Epidermal melanocyte (primary cell): ENCODE results near the gene SERPINA3.
"Not testable (repeated sequence)": the region's sequence is repeated elsewhere in the genome, so short reads cannot be mapped to it uniquely, and the experiment has no call there.

ENCODE experiments used
- DNase-seq: peaks from one replicate; pipeline ENCODE4 v3.0.0; 2011; ENCODE audit warnings: low spot score; ENCODE audit not compliant: insufficient read length

Gene SERPINA3

DNA sequence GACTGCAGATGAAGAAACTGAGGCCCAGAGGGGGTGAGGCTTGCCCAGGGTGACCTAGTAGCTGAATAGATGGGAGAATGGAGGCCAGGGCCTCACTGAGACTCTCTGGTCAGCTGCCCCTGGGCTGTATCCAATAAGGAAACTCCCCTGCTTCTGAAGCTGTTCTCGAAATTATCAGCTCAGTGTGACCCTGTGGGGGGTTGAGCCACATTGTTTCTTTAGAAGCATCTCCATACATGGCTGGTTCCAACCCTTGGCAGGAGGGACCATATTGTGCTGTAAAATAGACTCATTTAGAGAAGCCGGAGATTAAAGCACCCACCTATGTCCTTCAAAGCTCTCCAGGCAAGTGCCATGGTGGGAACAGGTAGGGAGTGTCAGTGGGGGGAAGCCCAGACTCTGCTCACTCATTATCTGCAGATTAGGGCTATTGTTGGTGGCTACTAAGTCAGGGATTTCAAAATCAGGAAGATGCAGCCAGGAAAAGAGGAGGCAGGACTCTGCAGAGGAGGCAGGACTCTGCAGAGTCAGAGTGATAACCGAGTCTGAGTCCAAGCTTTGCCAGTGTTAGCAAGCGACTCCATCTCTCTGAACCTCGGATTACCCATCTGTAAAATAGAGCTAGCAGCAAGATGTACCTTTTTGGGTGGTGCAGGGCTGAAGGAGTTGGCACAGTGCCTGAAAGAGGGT is 27.5 kb upstream of the SERPINA3 start:
- no peak for DNase-seq

DNA sequence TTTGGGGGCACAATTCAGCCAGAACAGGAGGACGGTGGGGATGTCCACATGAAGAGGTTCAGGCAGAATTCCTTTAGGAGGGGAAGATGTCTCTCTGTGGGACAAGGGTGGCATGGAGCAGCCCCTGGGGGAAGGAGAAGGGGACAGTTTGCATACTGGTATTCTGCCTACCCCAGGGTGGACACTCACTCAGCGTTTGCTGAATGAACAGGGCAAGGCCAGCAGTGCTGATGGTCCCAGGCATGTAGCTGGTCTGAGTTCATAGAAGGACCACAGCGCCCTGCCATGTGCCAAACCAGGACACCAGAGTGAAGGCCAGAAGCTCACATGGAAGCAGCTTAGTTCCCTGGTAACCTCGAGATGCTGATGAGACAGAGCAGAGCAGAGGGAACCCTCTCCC is 25.6 kb upstream of the SERPINA3 start:
- no peak for DNase-seq

DNA sequence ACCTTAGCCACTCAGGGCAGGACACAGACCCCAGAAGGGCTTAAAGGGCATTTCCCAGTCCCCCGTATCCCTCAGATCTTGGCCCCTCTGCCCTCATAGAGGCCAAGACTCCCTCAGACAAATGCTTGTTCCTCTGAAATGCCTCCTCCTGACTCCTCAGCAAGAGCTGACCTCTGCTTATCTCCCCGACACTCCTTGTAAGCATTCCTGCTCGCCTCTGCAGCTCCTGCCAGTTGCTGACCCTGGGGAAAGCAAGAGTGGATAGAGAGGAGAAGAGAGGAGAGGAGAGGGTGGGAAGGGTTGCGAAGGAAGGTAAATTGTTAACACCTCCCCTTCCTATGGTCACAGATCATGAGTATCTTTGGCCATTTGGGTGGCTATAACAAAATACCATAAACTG is 23.9 kb upstream of the SERPINA3 start:
- DNase-seq: no peak

GRCh38 chr14:94591073-94591472 is 21.1 kb upstream of the SERPINA3 start:
- no peak for DNase-seq

- no peak for DNase-seq
Observed at GRCh38 chr14:94591871-94592270, 20.3 kb upstream of the SERPINA3 start.

DNA sequence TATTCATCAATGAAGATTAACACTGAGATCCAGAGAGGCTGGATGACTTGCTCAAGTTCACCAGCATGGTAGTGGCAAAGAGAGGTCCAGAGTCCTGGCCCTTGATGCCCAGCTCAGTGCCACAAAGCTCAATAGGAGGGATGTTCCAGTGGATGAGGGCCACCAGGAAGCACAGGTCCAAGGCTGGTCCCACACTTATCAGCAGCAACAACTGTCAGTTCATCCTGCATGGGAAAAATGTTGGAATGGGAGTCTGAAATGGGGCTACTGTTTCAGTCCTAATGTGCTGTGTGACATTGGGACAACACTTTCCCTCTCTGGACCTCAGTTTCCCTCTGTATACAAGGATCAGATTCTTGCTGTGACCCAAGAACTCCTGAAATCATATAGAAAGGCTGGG is 19.7 kb upstream of the SERPINA3 start:
- DNase-seq: no peak

- DNase-seq: no peak
Observed at GRCh38 chr14:94593376-94593748, 18.8 kb upstream of the SERPINA3 start.

DNA sequence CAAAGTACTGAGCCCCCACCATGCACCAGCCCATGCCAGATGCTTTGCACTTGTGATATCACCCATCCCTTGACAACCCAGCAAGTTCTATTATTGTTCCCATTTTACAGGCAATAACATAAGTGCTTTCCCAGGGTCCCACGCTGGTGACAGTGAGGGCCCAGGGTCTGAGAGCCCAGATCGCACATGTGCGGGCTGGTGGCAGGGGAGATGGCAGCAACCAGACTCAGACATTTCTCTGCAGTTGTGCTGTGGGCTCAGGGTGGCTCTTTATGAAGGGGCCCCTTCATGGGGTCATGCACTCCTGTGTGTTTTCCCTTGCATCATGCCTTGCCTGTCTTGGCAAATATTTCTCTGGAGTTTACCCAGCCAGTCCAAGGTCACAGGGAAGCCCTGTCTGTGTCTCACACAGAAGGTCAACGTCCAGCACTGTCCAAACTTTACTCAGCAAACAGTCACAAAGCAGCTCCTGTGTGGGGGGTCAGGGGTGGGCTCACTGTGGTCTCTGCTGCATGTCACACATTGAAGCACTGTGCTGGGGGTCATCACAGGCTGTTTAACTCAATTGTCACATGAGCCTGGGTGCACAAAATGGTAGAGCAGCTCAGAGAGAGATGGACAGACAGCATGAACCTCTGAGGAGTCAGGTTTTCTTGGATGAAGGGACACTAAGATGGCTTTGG is 18.3 kb upstream of the SERPINA3 start:
- DNase-seq: no peak

GRCh38 chr14:94594441-94594840 is 17.8 kb upstream of the SERPINA3 start:
- DNase-seq: no peak

DNA sequence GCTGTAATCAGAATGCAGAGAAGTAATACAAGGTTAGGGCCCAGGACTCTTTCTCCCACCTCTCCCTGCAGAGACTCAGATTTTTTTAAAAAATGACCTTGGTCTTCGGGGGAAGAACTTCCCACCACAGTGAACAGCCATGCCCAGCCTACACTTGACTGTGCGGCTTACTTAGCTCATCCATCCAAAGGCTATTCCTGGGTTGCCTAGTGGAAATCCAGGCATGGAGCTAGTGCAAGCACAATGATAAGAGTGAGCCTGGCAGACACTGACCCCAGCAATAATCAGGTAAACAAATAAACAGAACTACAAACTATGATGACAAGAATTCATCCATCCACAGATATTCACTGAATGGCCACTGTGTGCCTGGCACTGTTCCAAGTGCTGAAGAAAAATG is 16.3 kb upstream of the SERPINA3 start:
- no peak for DNase-seq

- no peak for DNase-seq
Observed at GRCh38 chr14:94596361-94596760, 15.8 kb upstream of the SERPINA3 start.

DNA sequence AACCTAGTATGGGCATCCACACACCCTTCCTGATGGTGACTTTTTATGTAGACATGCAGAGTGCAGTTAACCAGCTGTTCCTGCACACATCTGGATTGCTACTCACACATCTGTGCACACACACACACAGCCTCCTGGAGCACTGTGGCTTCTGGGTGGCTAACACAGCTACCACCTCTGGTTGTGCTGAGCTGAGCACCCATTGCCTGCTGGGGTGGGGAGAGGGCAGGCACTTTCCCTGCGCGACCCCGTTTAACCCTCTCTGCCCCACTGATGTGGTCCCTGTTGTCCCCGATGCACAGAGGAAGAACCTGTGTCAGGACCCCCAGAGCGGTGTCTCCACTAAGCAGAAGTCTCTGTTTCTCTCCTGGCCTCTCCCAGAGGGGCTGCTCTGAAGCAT is 14.4 kb upstream of the SERPINA3 start:
- no peak for DNase-seq

GRCh38 chr14:94598506-94598815 is 13.7 kb upstream of the SERPINA3 start:
- no peak for DNase-seq

DNA sequence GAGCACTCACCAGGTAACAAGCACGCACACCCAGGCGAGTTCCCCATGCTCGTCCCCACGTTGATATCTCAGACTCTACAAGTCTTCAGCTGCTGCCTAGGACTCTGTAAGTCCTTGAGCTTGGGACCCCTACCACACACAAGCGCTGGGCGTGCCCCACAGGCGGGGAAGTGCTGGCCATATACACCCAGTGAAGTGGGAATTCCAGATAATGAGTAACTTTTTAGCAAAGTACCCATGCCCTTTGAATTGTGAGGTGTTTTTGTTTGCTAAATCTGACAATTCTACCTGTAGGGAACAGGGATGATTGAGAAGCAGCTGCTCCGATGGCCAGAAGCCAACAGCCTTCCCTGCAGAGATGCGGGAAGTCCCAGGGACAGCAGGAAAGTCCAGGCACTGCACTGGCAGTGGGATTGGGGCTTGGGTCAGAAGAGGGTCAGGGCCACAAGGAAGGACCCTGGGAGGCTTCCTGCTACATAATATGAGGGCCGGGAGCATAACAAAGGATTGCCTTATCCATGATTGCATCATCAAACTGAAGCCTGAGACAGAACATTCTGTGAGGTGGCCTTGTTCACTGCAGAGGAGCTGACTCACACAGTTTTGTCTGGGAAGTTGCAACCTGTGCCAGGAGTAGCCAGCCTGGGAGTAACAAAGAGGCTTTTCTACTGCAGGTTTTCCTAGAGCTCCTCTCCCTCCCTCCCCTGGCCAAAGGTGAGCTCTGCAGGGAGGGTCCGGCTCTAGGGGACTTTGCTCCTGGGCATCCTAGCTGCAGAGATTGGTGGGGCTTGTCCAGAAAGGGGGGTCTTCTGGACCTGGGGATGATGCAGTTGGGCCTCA is 13.2 kb upstream of the SERPINA3 start:
- no peak for DNase-seq

DNA sequence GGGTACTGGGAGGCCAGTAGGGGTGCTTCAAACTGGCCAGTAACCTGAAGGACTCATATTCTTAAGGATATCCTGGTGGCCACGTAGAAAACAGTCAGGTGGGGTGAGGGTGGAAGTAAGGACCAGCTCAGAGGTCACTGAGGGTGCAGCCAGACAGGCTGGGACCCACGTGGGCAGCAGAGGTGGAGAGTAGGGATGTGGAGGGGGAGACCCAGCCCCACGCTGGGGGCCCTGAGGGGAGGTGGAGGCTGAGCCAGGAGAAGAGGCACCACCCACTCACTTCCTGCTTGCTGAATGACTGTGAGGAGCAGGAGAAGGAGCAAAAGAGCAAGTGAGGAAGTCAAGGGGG is 12.6 kb upstream of the SERPINA3 start:
- no peak for DNase-seq

DNA sequence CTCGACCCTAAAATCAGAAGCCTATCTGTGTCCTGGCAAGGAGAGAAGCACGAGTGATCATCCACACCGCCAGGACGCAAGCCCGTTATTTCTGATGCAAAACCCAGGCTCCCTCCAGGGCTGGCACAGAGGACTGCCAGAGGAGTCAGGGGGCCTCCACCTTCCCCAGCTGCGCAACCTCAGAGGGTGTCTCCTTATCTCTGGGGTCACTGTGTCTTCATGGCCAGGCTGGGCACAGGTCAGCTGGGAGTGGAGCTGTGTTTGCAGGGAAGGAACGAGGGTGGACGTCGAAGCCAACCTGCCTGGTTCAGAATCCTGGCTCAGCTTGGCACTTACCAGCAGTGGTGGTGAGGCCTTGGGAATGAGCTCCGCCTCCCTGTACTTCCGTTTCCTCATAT is 12.0 kb upstream of the SERPINA3 start:
- no peak for DNase-seq

GRCh38 chr14:94601884-94602391 is 10.3 kb upstream of the SERPINA3 start:
- no peak for DNase-seq

GRCh38 chr14:94602722-94603121 is 9.5 kb upstream of the SERPINA3 start:
- no peak for DNase-seq

DNA sequence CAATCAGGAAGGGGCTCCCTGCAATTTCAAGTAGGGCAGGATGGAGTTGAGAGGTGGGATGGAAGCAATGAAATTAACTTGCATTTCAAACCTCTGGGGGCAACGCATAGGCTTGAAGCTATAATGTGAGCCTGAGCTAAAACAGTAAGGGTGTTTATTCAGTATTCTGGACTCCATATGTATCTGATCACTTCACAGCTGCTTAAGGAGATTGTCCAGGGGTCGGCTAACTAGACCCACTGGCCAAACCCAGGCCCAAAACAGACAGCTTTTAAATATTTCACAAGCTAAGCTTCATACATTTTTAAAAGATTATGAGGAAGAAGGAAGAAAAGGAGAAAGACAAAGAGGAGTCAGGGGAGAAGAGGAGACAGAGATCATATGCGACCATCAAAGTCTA is 6.8 kb upstream of the SERPINA3 start:
- DNase-seq: no peak

DNA sequence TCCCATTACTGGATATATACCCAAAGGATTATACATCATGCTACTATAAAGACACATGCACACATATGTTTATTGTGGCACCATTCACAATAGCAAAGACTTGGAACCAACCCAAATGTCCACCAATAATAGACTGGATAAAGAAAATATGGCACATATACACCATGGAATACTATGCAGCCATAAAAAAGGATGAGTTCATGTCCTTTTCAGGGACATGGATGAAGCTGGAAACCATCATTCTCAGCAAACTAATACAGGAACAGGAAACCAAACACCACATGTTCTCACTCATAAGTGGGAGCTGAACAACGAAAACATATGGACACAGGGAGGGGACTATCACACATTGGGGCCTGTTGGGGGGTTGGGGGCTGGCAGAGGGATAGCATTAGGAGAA is 3.2 kb upstream of the SERPINA3 start:
- not testable (repeated sequence) for DNase-seq

GRCh38 chr14:94611179-94611578 is 1.0 kb upstream of the SERPINA3 start:
- DNase-seq: no peak
